Chondrocyte (in vitro differentiated cells): Measurements from ENCODE around the gene MEX3A. TPM values are rescaled to one million over a fixed set of nuclear protein-coding genes. Genes with fewer than 3 reads are reported as not detected.
A peak's percentile ranks its signal among the peaks of the same experiment; 100 is the strongest.
"Not testable (repeated sequence)": the region's sequence is repeated elsewhere in the genome, so short reads cannot be mapped to it uniquely, and the experiment has no call there.

ENCODE experiments used
- DNase-seq: peaks from one replicate; pipeline ENCODE4 v3.0.0; 2021; ENCODE audit warnings: mixed read lengths, low spot score
- H3K27ac Mint-ChIP-seq: one replicate; pipeline ENCODE4 v1.8.0; 2021; ENCODE audit warnings: mild to moderate bottlenecking, moderate library complexity, mixed read lengths; ENCODE audit not compliant: unreplicated experiment
- H3K27me3 Mint-ChIP-seq: 2 replicates; pipeline ENCODE4 v1.8.0; 2021; ENCODE audit warnings: low read depth, mixed read lengths
- H3K36me3 Mint-ChIP-seq: 2 replicates; pipeline ENCODE4 v1.8.0; 2021; ENCODE audit warnings: low read depth, mixed read lengths
- H3K4me1 Mint-ChIP-seq: 2 replicates; pipeline ENCODE4 v1.8.0; 2021; ENCODE audit warnings: low read depth, mild to moderate bottlenecking, mixed read lengths
- H3K4me3 Mint-ChIP-seq: one replicate; pipeline ENCODE4 v1.8.0; 2021; ENCODE audit warnings: mild to moderate bottlenecking, moderate library complexity, mixed read lengths; ENCODE audit not compliant: unreplicated experiment
- H3K9me3 Mint-ChIP-seq: 2 replicates; pipeline ENCODE4 v1.8.0; 2021; ENCODE audit warnings: low read depth, mixed read lengths
- total RNA-seq: library from RNA; stranded (reverse); gene quantifications from 3 replicates; pipeline ENCODE4 v1.2.1, GENCODE V29; 2021
- TF ChIP-seq, protein P1 (sequence below): fragments of 200-600 bp; sonication (generic); IDR thresholded peaks from 2 replicates; pipeline ENCODE4 v1.5.0; 2021; ENCODE audit warnings: antibody characterized with exemption, mild to moderate bottlenecking, moderate library complexity

Gene MEX3A
- total RNA-seq, 1 donor from 2014 or later: 12.7 TPM

DNA sequence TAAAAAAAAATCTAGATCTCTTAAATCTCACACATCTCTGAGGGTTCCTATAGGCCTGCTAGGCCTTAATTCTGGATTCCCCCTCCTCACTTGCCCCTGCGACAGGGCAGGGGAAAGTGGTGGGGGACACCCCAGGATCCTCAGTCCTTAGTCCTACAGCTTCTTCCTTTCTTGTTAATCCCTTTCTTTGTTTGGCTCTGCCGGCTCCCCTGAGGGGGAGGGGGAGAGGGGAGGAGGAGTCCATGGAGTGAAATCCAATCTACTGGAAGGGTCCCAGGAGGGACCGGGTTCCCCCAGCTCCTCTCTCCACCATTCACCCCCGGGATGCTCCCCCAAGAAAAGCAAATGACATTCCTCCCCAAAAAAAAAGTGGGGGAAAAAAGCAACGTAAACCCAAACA, 8.5 kb downstream of the MEX3A start:
- H3K4me1 Mint-ChIP-seq: peaks cover 34% of the 10 kb centered on the region
- no peak overlapping the region for H3K27ac Mint-ChIP-seq
- H3K27me3 Mint-ChIP-seq: no peaks in the 10 kb centered on the region
- TF ChIP-seq, protein P1, sequence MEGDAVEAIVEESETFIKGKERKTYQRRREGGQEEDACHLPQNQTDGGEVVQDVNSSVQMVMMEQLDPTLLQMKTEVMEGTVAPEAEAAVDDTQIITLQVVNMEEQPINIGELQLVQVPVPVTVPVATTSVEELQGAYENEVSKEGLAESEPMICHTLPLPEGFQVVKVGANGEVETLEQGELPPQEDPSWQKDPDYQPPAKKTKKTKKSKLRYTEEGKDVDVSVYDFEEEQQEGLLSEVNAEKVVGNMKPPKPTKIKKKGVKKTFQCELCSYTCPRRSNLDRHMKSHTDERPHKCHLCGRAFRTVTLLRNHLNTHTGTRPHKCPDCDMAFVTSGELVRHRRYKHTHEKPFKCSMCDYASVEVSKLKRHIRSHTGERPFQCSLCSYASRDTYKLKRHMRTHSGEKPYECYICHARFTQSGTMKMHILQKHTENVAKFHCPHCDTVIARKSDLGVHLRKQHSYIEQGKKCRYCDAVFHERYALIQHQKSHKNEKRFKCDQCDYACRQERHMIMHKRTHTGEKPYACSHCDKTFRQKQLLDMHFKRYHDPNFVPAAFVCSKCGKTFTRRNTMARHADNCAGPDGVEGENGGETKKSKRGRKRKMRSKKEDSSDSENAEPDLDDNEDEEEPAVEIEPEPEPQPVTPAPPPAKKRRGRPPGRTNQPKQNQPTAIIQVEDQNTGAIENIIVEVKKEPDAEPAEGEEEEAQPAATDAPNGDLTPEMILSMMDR: no peak
- H3K36me3 Mint-ChIP-seq: peaks cover 6% of the 10 kb centered on the region
- no peak overlapping the region for H3K4me3 Mint-ChIP-seq
- DNase-seq: no peak
- no peaks in the 10 kb centered on the region for H3K9me3 Mint-ChIP-seq

DNA sequence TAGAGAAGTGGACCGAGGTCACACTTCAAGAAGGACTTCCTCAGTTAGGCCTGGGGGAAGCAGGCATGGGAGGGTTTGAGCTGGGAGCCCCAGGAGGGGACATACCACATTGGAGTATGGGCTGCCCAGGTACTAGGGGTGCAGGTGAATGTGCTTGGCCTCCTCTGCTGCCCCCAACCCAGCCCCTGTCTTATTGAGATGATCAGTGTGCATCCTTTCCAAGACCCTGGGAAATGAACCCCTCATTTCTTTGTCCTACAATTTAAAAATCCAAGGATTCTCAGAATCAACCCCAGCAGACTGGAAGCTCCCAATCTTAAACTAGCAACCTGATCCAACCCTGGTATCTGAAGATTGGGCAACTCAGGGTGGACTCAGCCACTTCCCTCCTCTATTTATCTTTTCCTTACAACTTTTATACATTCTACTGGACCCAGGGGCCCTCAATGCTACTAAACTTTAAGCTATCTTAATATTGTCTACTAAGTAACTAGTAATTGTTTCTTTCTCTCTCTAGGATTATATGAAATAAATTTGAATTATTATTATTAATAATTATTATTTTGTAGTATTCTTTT, 9.1 kb downstream of the MEX3A start:
- Mint-ChIP-seq H3K4me3 (no peak overlapping the region), H3K27ac (no peak overlapping the region), H3K9me3 (no peaks in the 10 kb centered on the region), H3K36me3 (peaks cover 6% of the 10 kb centered on the region), H3K4me1 (peaks cover 28% of the 10 kb centered on the region), H3K27me3 (no peaks in the 10 kb centered on the region)
- TF ChIP-seq, protein P1: no peak
- no peak for DNase-seq

DNA sequence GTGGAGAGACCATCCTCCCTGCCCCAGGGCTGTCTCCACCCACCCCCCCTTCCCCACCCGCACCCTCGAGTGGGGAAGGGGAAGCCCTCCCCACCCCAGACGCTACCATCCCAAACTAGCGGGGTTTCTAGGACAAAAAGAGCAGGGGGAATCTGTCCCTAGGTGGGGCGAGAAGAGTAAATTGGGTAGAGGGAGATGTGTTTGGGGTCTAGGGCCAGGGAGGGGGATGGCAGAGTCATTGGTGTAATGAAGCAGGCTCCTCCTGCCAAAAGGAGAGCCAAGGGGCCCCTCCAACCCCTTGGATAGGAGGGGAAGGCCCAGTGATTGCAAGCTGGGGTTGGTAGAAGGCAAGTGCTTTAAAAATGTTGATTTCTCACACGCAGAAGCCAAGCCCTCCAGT, 10.0 kb downstream of the MEX3A start:
- peaks cover 6% of the 10 kb centered on the region for H3K36me3 Mint-ChIP-seq
- TF ChIP-seq, protein P1: no peak
- no peak for DNase-seq
- no peaks in the 10 kb centered on the region for H3K9me3 Mint-ChIP-seq
- H3K4me1 Mint-ChIP-seq: peaks cover 20% of the 10 kb centered on the region
- no peak overlapping the region for H3K27ac Mint-ChIP-seq
- no peaks in the 10 kb centered on the region for H3K27me3 Mint-ChIP-seq
- no peak overlapping the region for H3K4me3 Mint-ChIP-seq

DNA sequence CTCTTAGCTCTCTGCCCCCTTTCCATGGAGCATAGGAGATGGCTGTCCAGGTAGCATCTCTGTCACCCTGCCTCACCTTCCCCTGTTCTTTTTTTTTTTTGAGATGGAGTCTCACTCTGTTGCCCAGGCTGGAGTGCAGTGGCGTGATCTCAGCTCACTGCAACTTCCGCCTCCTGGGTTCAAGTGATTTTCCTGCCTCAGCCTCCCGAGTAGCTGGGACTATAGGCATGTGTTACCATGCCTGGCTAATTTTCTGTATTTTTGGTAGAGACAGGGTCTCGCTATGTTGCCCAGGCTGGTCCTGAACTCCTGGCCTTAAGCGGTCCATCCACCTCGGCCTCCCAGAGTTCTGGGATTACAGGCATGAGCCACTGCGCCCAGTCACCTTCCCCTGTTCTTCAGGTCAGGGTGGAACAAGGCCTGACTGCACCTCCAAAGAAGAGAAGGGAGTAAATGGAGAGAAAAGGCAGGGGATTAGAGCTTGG, 10.9 kb downstream of the MEX3A start:
- H3K27me3 Mint-ChIP-seq, H3K4me3 Mint-ChIP-seq, H3K36me3 Mint-ChIP-seq: not testable (repeated sequence)

DNA sequence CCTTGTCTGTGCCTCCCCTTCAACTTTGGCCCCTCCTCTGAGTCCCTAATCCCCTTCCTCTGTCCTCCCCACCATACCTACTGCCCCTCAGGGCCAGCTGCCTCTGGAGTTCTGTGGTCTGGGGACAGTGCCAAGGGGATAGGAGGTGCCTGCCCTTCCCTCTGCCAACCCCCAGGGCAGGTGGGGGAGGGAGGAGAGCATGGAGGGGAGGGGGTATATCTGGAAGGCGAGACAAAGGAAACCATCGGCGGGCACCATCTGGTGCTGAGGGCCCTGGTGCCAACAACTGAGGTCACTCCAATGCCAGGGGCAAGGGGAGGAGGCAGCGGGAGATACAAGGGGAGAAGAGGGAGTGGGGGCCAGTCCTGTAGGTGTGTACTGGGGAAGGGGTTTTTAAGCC, 11.7 kb downstream of the MEX3A start:
- DNase-seq: no peak
- H3K9me3 Mint-ChIP-seq: no peaks in the 10 kb centered on the region
- H3K36me3 Mint-ChIP-seq: peaks cover 3% of the 10 kb centered on the region
- H3K4me1 Mint-ChIP-seq: peaks cover 5% of the 10 kb centered on the region
- H3K27ac Mint-ChIP-seq: peak overlapping the region; percentile 2
- no peak overlapping the region for H3K4me3 Mint-ChIP-seq
- no peaks in the 10 kb centered on the region for H3K27me3 Mint-ChIP-seq
- TF ChIP-seq, protein P1: no peak

More for the DNA sequence above, 10.9 kb downstream of the MEX3A start:
- peaks cover 11% of the 10 kb centered on the region for H3K4me1 Mint-ChIP-seq
- not testable (repeated sequence) for DNase-seq, H3K27ac Mint-ChIP-seq, H3K9me3 Mint-ChIP-seq
